Measurements from ENCODE around the gene WASF3.

- TF ChIP-seq CTCF (IDR thresholded peaks at IDR 0.05 in 4 of 5, conservative IDR thresholded peaks at IDR 0.05 in 1 of 5) (no peak), POLR2A (IDR thresholded peaks at IDR 0.05) (no peak)
Measured at GRCh38 chr13:26599860-26600259, 42.4 kb downstream of the WASF3 start.

Data from gastrocnemius medialis (tissue), 4 donors.